H9 (cell line): Measurements from ENCODE around the gene S100A8. TPM values are rescaled to one million over a fixed set of nuclear protein-coding genes. Genes with fewer than 3 reads are reported as not detected.

ENCODE experiments used
- DNase-seq: peaks from one replicate; pipeline ENCODE4 v3.0.0-alpha.2; 2017
- H2AFZ ChIP-seq: one replicate; pipeline ENCODE4 v1.6.1; 2013; ENCODE audit warnings: mild to moderate bottlenecking, low read length, control low read depth, moderate library complexity
- H2AK5ac ChIP-seq: 2 replicates; pipeline ENCODE4 v1.6.1; 2013; ENCODE audit warnings: low read length, control low read depth, mixed read lengths; ENCODE audit not compliant: insufficient read length
- H2BK120ac ChIP-seq: one replicate; pipeline ENCODE4 v1.6.1; 2013; ENCODE audit warnings: low read depth, mild to moderate bottlenecking, low read length, control low read depth, inconsistent platforms; ENCODE audit not compliant: poor library complexity, severe bottlenecking
- H2BK12ac ChIP-seq: 2 replicates; pipeline ENCODE4 v1.6.1; 2013; ENCODE audit warnings: low read length, control low read depth, mixed read lengths, low read depth; ENCODE audit not compliant: insufficient read length
- H2BK15ac ChIP-seq: 2 replicates; pipeline ENCODE4 v1.6.1; 2013; ENCODE audit warnings: low read depth, low read length, control low read depth
- H2BK20ac ChIP-seq: one replicate; pipeline ENCODE4 v1.6.1; 2013; ENCODE audit warnings: low read depth, mild to moderate bottlenecking, low read length, control low read depth, inconsistent platforms; ENCODE audit not compliant: poor library complexity, severe bottlenecking
- H2BK5ac ChIP-seq: 2 replicates; pipeline ENCODE4 v1.6.1; 2013; ENCODE audit warnings: low read length, control low read depth, mixed read lengths; ENCODE audit not compliant: insufficient read length
- H3K14ac ChIP-seq: 2 replicates; pipeline ENCODE4 v1.6.1; 2013; ENCODE audit warnings: low read length, control low read depth; ENCODE audit not compliant: insufficient read depth
- H3K18ac ChIP-seq: 2 replicates; pipeline ENCODE4 v1.6.1; 2013; ENCODE audit warnings: low read depth, mild to moderate bottlenecking, mixed read lengths, low read length, control low read depth; ENCODE audit not compliant: insufficient read length
- H3K23ac ChIP-seq: 2 replicates; pipeline ENCODE4 v1.6.1; 2013; ENCODE audit warnings: low read length, control low read depth, mixed read lengths, low read depth; ENCODE audit not compliant: insufficient read length
- H3K23me2 ChIP-seq: 2 replicates; pipeline ENCODE4 v1.6.1; 2013; ENCODE audit warnings: low read depth, mild to moderate bottlenecking, mixed read lengths, low read length, control low read depth; ENCODE audit not compliant: insufficient read length, poor library complexity, severe bottlenecking
- H3K27ac ChIP-seq: 2 replicates; pipeline ENCODE4 v1.5.1; 2013; ENCODE audit warnings: low read length, control low read depth, mixed read lengths, low read depth; ENCODE audit not compliant: insufficient read length
- H3K27me3 ChIP-seq: 2 replicates; pipeline ENCODE4 v1.6.1; 2013; ENCODE audit warnings: low read length, control low read depth, inconsistent platforms; ENCODE audit not compliant: insufficient read depth
- H3K4ac ChIP-seq: 2 replicates; pipeline ENCODE4 v1.6.1; 2013; ENCODE audit warnings: low read depth, mild to moderate bottlenecking, control low read depth, inconsistent platforms, low read length, moderate library complexity
- H3K4me1 ChIP-seq: 2 replicates; pipeline ENCODE4 v1.6.1; 2013; ENCODE audit warnings: low read length, control low read depth, inconsistent platforms; ENCODE audit not compliant: insufficient read depth
- H3K4me2 ChIP-seq: 2 replicates; pipeline ENCODE4 v1.6.1; 2013; ENCODE audit warnings: low read length, control low read depth, mixed read lengths; ENCODE audit not compliant: insufficient read length, insufficient read depth
- H3K56ac ChIP-seq: 2 replicates; pipeline ENCODE4 v1.6.1; 2013; ENCODE audit warnings: low read depth, mild to moderate bottlenecking, mixed read lengths, low read length, control low read depth; ENCODE audit not compliant: insufficient read length
- H3K79me1 ChIP-seq: 2 replicates; pipeline ENCODE4 v1.6.1; 2013; ENCODE audit warnings: low read depth, mild to moderate bottlenecking, moderate library complexity, low read length, control low read depth, inconsistent platforms; ENCODE audit not compliant: insufficient read depth, poor library complexity, severe bottlenecking
- H3K79me2 ChIP-seq: 2 replicates; pipeline ENCODE4 v1.6.1; 2013; ENCODE audit warnings: low read length, control low read depth, inconsistent platforms; ENCODE audit not compliant: insufficient read depth
- H3K9ac ChIP-seq: 2 replicates; pipeline ENCODE4 v1.6.1; 2013; ENCODE audit warnings: low read length, control low read depth, mixed read lengths; ENCODE audit not compliant: insufficient read length; ENCODE audit errors: extremely low read depth
- H3K9me3 ChIP-seq: one replicate; pipeline ENCODE4 v1.6.1; 2013; ENCODE audit warnings: low read depth, low read length, inconsistent platforms; ENCODE audit not compliant: control insufficient read depth
- H3T11ph ChIP-seq: one replicate; pipeline ENCODE4 v1.6.1; 2013; ENCODE audit warnings: mild to moderate bottlenecking, low read length, control low read depth, inconsistent platforms
- H4K20me1 ChIP-seq: one replicate; pipeline ENCODE4 v1.6.1; 2013; ENCODE audit not compliant: control insufficient read depth, insufficient read length, insufficient read depth
- H4K5ac ChIP-seq: 2 replicates; pipeline ENCODE4 v1.6.1; 2013; ENCODE audit warnings: low read depth, mild to moderate bottlenecking, mixed read lengths, low read length, control low read depth; ENCODE audit not compliant: insufficient read length
- H4K8ac ChIP-seq: replicated peaks from 2 replicates; pipeline ENCODE4 v1.6.1; 2013; ENCODE audit warnings: low read length, control low read depth, mixed read lengths, low read depth; ENCODE audit not compliant: insufficient read length
- H4K91ac ChIP-seq: 2 replicates; pipeline ENCODE4 v1.6.1; 2013; ENCODE audit warnings: low read depth, mild to moderate bottlenecking, moderate library complexity, mixed read lengths, low read length, control low read depth; ENCODE audit not compliant: insufficient read length
- H3K27ac Mint-ChIP-seq, 3 experiments: 2 replicates in 2 of 3; 3 replicates in 1 of 3; pipeline ENCODE4 v1.8.0; 2020 to 2021; ENCODE audit warnings: mixed read lengths in 3 of 3, mild to moderate bottlenecking in 1 of 3, moderate library complexity in 1 of 3
- H3K27me3 Mint-ChIP-seq: 2 replicates; pipeline ENCODE4 v1.8.0; 2021; ENCODE audit warnings: low read depth, mild to moderate bottlenecking, moderate library complexity, mixed read lengths
- H3K36me3 Mint-ChIP-seq, 3 experiments: 2 replicates in 2 of 3; 3 replicates in 1 of 3; pipeline ENCODE4 v1.8.0; 2020 to 2021; ENCODE audit warnings: low read depth in 3 of 3, mixed read lengths in 3 of 3; ENCODE audit not compliant: insufficient read depth in 1 of 3
- H3K4me1 Mint-ChIP-seq, 2 experiments: 2 replicates each; pipeline ENCODE4 v1.8.0; 2020; ENCODE audit warnings: mixed read lengths in 2 of 2
- H3K4me3 Mint-ChIP-seq, 2 experiments: 2 replicates in 1 of 2; 3 replicates in 1 of 2; pipeline ENCODE4 v1.8.0; 2020 to 2021; ENCODE audit warnings: mild to moderate bottlenecking in 2 of 2, mixed read lengths in 2 of 2, moderate library complexity in 1 of 2
- H3K9me3 Mint-ChIP-seq, 2 experiments: 2 replicates in 1 of 2; 3 replicates in 1 of 2; pipeline ENCODE4 v1.8.0; 2020; ENCODE audit warnings: mild to moderate bottlenecking in 2 of 2, mixed read lengths in 2 of 2, moderate library complexity in 1 of 2
- CTCF ChIP-seq: fragments of 200-600 bp; sonication (generic); conservative IDR thresholded peaks from 3 replicates; pipeline ENCODE4 v1.8.0; 2021; ENCODE audit warnings: antibody characterized with exemption, mild to moderate bottlenecking
- WGBS: extraction: QIAGEN DNeasy Blood & Tissue Kit; methylation state at CpG from one replicate; pipeline ENCODE4 v1.1.7; 2013; ENCODE audit warnings: missing lambda C conversion rate, low lambda C conversion rate, mixed read lengths; ENCODE audit not compliant: insufficient read length; ENCODE audit errors: extremely low coverage; 5-methylcytosine and 5-hydroxymethylcytosine counted together
- total RNA-seq: library from RNA; stranded (reverse); gene quantifications from 2 replicates; pipeline ENCODE4 v1.2.1, GENCODE V29; 2021

S100A8 gene
- total RNA-seq, 1 experiment from 2014 or later: not detected

GRCh38 chr1:153428791-153429190 lies 37.9 kb upstream of the S100A8 start:
- no peak overlapping the region for H2BK12ac ChIP-seq
- no peak overlapping the region for H3K9ac ChIP-seq
- no peak overlapping the region for H3K4ac ChIP-seq
- H3K56ac ChIP-seq: no peak overlapping the region
- H3K9me3 ChIP-seq: no peaks in the 10 kb centered on the region
- no peak overlapping the region for H2BK15ac ChIP-seq
- H3K4me2 ChIP-seq: no peak overlapping the region
- no peaks in the 10 kb centered on the region for H4K20me1 ChIP-seq
- TF ChIP-seq CTCF: peak; percentile 48
- H3K36me3 Mint-ChIP-seq: no peaks in the 10 kb centered on the region
- no peaks in the 10 kb centered on the region; the same call in 1 of the 2 replicates for H3K27me3 ChIP-seq
- H2BK5ac ChIP-seq: no peak overlapping the region
- no peak overlapping the region for H3K23ac ChIP-seq
- H2AFZ ChIP-seq: no peak overlapping the region
- no peak overlapping the region for H3K27ac ChIP-seq
- H2BK20ac ChIP-seq: no peak overlapping the region
- H3K27me3 Mint-ChIP-seq: peaks cover 13% of the 10 kb centered on the region
- no peaks in the 10 kb centered on the region for H3K79me2 ChIP-seq
- H3K79me1 ChIP-seq: no peaks in the 10 kb centered on the region
- H4K91ac ChIP-seq: no peak overlapping the region
- no peak overlapping the region for H3K18ac ChIP-seq
- H3K4me1 Mint-ChIP-seq: no peaks in the 10 kb centered on the region
- no peak overlapping the region for H2BK120ac ChIP-seq
- WGBS: no CpG with 5 or more reads among the region's 6 CpGs
- peaks cover 0 to 3% of the 10 kb centered on the region in 2 experiments; a peak in 1 of 5 replicates for H3K9me3 Mint-ChIP-seq
- DNase-seq: peak; percentile 37
- no peak overlapping the region for H3K27ac Mint-ChIP-seq
- H3K4me3 Mint-ChIP-seq: no peak overlapping the region
- no peak overlapping the region for H3T11ph ChIP-seq
- H4K8ac ChIP-seq: no peak overlapping the region
- no peak overlapping the region for H3K14ac ChIP-seq
- H3K23me2 ChIP-seq: no peaks in the 10 kb centered on the region
- H4K5ac ChIP-seq: no peak overlapping the region
- H2AK5ac ChIP-seq: no peak overlapping the region
- H3K4me1 ChIP-seq: no peaks in the 10 kb centered on the region
